Erythroblast (primary cell): Measurements from ENCODE around the gene ISG20L2.
"Not testable (repeated sequence)": the region's sequence is repeated elsewhere in the genome, so short reads cannot be mapped to it uniquely, and the experiment has no call there.

ENCODE experiments used
- DNase-seq, 2 experiments: peaks; one replicate each; lab custom pipeline; 2025; lab: John Stamatoyannopoulos, UW
- GATA1 ChIP-seq: IDR thresholded peaks from 2 replicates; pipeline ENCODE4 v1.6.1; 2011; ENCODE audit warnings: low read depth, mild to moderate bottlenecking, control low read depth, low read length, moderate library complexity
- POLR2A ChIP-seq: IDR thresholded peaks from 2 replicates; pipeline ENCODE4 v1.6.1; 2011; ENCODE audit warnings: mild to moderate bottlenecking, low read length

The ISG20L2 gene

GRCh38 chr1:156765666-156766065 lies 37.1 kb upstream of the ISG20L2 start:
- TF ChIP-seq GATA1: no peak
- TF ChIP-seq POLR2A: no peak
- DNase-seq: no peak

GRCh38 chr1:156765136-156765535 lies 36.6 kb upstream of the ISG20L2 start:
- DNase-seq: not testable (repeated sequence)

- DNase-seq: no peak
- TF ChIP-seq POLR2A (no peak), GATA1 (no peak)
Measured at GRCh38 chr1:156760796-156761104, 32.2 kb upstream of the ISG20L2 start.

GRCh38 chr1:156760092-156760795 lies 31.7 kb upstream of the ISG20L2 start:
- DNase-seq: no peak
- TF ChIP-seq GATA1 (no peak), POLR2A (peak; percentile 26)

- DNase-seq: peak; percentile 76 to 85
Measured at GRCh38 chr1:156757572-156758253, 29.1 kb upstream of the ISG20L2 start.

GRCh38 chr1:156756355-156756754 lies 27.8 kb upstream of the ISG20L2 start:
- no peak for TF ChIP-seq POLR2A
- no peak for DNase-seq

- peak; percentile 60 to 75 for DNase-seq
- TF ChIP-seq POLR2A (no peak), GATA1 (no peak)
Measured at GRCh38 chr1:156755527-156755950, 27.0 kb upstream of the ISG20L2 start.

GRCh38 chr1:156754219-156754618 lies 25.7 kb upstream of the ISG20L2 start:
- no peak for DNase-seq
- TF ChIP-seq GATA1 (no peak), POLR2A (no peak)

GRCh38 chr1:156752843-156753482 lies 24.4 kb upstream of the ISG20L2 start:
- DNase-seq: peak in 1 of 2 experiments; percentile 49

GRCh38 chr1:156751757-156752481 lies 23.4 kb upstream of the ISG20L2 start:
- DNase-seq: peak; percentile 97 to 98
- TF ChIP-seq GATA1 (no peak), POLR2A (peak; percentile 87)

More at GRCh38 chr1:156752843-156753482, 24.4 kb upstream of the ISG20L2 start:
- TF ChIP-seq GATA1 (no peak), POLR2A (no peak)

GRCh38 chr1:156751451-156751756 lies 22.8 kb upstream of the ISG20L2 start, which contains the start of gene HDGF:
Gene HDGF, minus strand, starts transcription at chr1:156751675. Its CDS starts 246 bp downstream, at chr1:156751429.
- TF ChIP-seq POLR2A (no peak), GATA1 (no peak)
- no peak for DNase-seq

GRCh38 chr1:156750711-156751450 lies 22.3 kb upstream of the ISG20L2 start:
- TF ChIP-seq GATA1: no peak
- TF ChIP-seq POLR2A: no peak

GRCh38 chr1:156750191-156750672 lies 21.7 kb upstream of the ISG20L2 start:
- DNase-seq: peak; percentile 66 to 74
- TF ChIP-seq POLR2A (peak; percentile 47), GATA1 (no peak)

More at GRCh38 chr1:156750711-156751450, 22.3 kb upstream of the ISG20L2 start:
- DNase-seq: peak; percentile 63 to 77
